Uterus (tissue), 4 donors: ENCODE measurements around the gene B3GALT5. TPM values are rescaled to one million over a fixed set of nuclear protein-coding genes. Genes with fewer than 3 reads are reported as not detected.

Experiments used
- DNase-seq, 2 donors: peaks; one replicate each; pipeline ENCODE4 v3.0.0-alpha.2; 2019 to 2020
- H3K27ac ChIP-seq, 2 donors: fragments of 200-600 bp; sonication (generic); 1 replicate in 1 of 2; 2 replicates in 1 of 2; pipeline ENCODE4 v1.5.1; 2016 to 2018
- H3K27me3 ChIP-seq, 2 donors: fragments of 200-600 bp; sonication (generic); one replicate each; pipeline ENCODE4 v1.5.1; 2018 to 2019; ENCODE audit warnings: control low read depth in 1 of 2
- H3K36me3 ChIP-seq, 2 donors: fragments of 200-600 bp; sonication (generic); one replicate each; pipeline ENCODE4 v1.5.1; 2019; ENCODE audit warnings: control low read depth in 1 of 2
- H3K4me1 ChIP-seq, 2 donors: fragments of 200-600 bp; sonication (generic); one replicate each; pipeline ENCODE4 v1.5.1; 2018 to 2019; ENCODE audit warnings: control low read depth in 1 of 2
- H3K4me3 ChIP-seq, 2 donors: fragments of 200-600 bp; sonication (generic); 1 replicate in 1 of 2; 2 replicates in 1 of 2; pipeline ENCODE4 v1.5.1; 2018 to 2019; ENCODE audit warnings: mild to moderate bottlenecking in 1 of 2
- H3K9me3 ChIP-seq, 2 donors: fragments of 200-600 bp; sonication (generic); one replicate each; pipeline ENCODE4 v1.5.1; 2019; ENCODE audit warnings: control low read depth in 1 of 2
- POLR2A ChIP-seq, 2 donors: fragments of 450-650 bp; IDR thresholded peaks; one replicate each; pipeline ENCODE4 v1.6.1; 2016; ENCODE audit warnings: antibody characterized with exemption in 2 of 2, mild to moderate bottlenecking in 1 of 2, moderate library complexity in 1 of 2
- intact Hi-C: fragments of 100-400 bp; cut with DNase I; formaldehyde crosslinking; loops from one replicate; pipeline ENCODE4 v1.15.1; 2023; ENCODE audit warnings: low total_unique reads
- total RNA-seq, 4 donors: library from RNA; depleted of rRNA in 3 of 4; stranded (reverse); fragments of >200 nt in 3 of 4; gene quantifications; one replicate each; pipeline versions ENCODE4 v1.1.0 to v1.2.4, GENCODE V29; 2014 to 2023
- TF ChIP-seq, protein P1 (sequence below), 4 experiments: fragments of 200-600 bp in 2 of 4; fragments of 450-650 bp in 2 of 4; sonication (generic) in 2 of 4; IDR thresholded peaks; one replicate each; pipeline ENCODE4 v1.5.1; 2016 to 2019; ENCODE audit warnings: antibody characterized with exemption in 4 of 4, mild to moderate bottlenecking in 2 of 4, moderate library complexity in 1 of 4
- donor health status: DM: yes; HTN: yes; CAD: no.

B3GALT5 gene
- total RNA-seq, 4 donors from 2014 or later, result 0.26 to 2.7 (median 0.65) TPM

- intact Hi-C loops, result loop anchor here (10.0 kb wide), 1 partner anchor 189 kb away; no protein-coding TSS in a partner anchor
- Histone ChIP-seq H3K27ac (no peak overlapping the region), H3K9me3 (no peaks in the 10 kb centered on the region), H3K27me3 (no peaks in the 10 kb centered on the region), H3K4me1 (no peaks in the 10 kb centered on the region), H3K4me3 (no peak overlapping the region), H3K36me3 (no peaks in the 10 kb centered on the region)
- no peak for DNase-seq
- TF ChIP-seq, protein P1, sequence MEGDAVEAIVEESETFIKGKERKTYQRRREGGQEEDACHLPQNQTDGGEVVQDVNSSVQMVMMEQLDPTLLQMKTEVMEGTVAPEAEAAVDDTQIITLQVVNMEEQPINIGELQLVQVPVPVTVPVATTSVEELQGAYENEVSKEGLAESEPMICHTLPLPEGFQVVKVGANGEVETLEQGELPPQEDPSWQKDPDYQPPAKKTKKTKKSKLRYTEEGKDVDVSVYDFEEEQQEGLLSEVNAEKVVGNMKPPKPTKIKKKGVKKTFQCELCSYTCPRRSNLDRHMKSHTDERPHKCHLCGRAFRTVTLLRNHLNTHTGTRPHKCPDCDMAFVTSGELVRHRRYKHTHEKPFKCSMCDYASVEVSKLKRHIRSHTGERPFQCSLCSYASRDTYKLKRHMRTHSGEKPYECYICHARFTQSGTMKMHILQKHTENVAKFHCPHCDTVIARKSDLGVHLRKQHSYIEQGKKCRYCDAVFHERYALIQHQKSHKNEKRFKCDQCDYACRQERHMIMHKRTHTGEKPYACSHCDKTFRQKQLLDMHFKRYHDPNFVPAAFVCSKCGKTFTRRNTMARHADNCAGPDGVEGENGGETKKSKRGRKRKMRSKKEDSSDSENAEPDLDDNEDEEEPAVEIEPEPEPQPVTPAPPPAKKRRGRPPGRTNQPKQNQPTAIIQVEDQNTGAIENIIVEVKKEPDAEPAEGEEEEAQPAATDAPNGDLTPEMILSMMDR (IDR thresholded peaks at IDR 0.05), result no peak
- no peak for TF ChIP-seq POLR2A (IDR thresholded peaks at IDR 0.05)
These were observed 101.2 kb downstream of the B3GALT5 start for GRCh38 chr21:39713905-39714304.

DNA sequence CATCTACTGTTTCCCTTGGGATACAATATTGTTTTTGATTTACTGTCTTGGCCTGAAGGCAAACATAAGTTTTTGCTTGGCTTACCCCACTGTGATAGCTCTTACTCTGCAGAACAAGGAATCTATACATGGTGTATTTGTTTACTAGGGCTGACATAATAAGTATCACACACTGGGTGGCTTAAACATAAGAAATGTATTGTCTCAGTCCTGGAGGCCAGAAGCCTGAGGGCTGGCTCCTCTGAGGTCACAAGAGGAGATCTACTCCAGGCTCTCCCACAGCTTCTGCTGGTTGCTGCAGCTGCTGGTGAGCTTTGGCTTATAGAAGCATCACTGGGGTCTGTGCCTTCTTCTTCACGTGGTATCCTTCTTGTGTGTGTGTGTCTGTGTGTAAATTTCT is 101.6 kb downstream of the B3GALT5 start:
- Histone ChIP-seq H3K4me1 (no peaks in the 10 kb centered on the region), H3K27me3 (no peaks in the 10 kb centered on the region), H3K36me3 (no peaks in the 10 kb centered on the region), H3K27ac (no peak overlapping the region), H3K9me3 (no peaks in the 10 kb centered on the region), H3K4me3 (no peak overlapping the region)
- no peak for DNase-seq
- TF ChIP-seq, protein P1 (IDR thresholded peaks at IDR 0.05), result no peak
- intact Hi-C loops, result loop anchor here (10.0 kb wide), 1 partner anchor 190 kb away; no protein-coding TSS in a partner anchor

- TF ChIP-seq, protein P1 (IDR thresholded peaks at IDR 0.05), result peak; percentile 40 to 67 (median 50)
- TF ChIP-seq POLR2A (IDR thresholded peaks at IDR 0.05), result no peak
- no peak overlapping the region for H3K27ac ChIP-seq
- H3K27me3 ChIP-seq, result no peaks in the 10 kb centered on the region
- intact Hi-C loops, result loop anchor here (10.0 kb wide), 1 partner anchor 191 kb away; no protein-coding TSS in a partner anchor
- peak; percentile 22 to 47 for DNase-seq
- no peaks in the 10 kb centered on the region for H3K36me3 ChIP-seq
- no peaks in the 10 kb centered on the region for H3K4me1 ChIP-seq
- H3K4me3 ChIP-seq, result no peak overlapping the region
- no peaks in the 10 kb centered on the region for H3K9me3 ChIP-seq
These were observed 103.2 kb downstream of the B3GALT5 start for GRCh38 chr21:39715804-39716397.

GRCh38 chr21:39720126-39720778 is 107.5 kb downstream of the B3GALT5 start:
- H3K36me3 ChIP-seq, result no peaks in the 10 kb centered on the region
- H3K27ac ChIP-seq, result no peak overlapping the region
- intact Hi-C loops, result no loop called here
- H3K9me3 ChIP-seq, result no peaks in the 10 kb centered on the region
- no peak overlapping the region for H3K4me3 ChIP-seq
- DNase-seq, result no peak
- H3K27me3 ChIP-seq, result no peaks in the 10 kb centered on the region
- no peak for TF ChIP-seq POLR2A (IDR thresholded peaks at IDR 0.05)
- TF ChIP-seq, protein P1 (IDR thresholded peaks at IDR 0.05), result no peak
- no peaks in the 10 kb centered on the region for H3K4me1 ChIP-seq

DNA sequence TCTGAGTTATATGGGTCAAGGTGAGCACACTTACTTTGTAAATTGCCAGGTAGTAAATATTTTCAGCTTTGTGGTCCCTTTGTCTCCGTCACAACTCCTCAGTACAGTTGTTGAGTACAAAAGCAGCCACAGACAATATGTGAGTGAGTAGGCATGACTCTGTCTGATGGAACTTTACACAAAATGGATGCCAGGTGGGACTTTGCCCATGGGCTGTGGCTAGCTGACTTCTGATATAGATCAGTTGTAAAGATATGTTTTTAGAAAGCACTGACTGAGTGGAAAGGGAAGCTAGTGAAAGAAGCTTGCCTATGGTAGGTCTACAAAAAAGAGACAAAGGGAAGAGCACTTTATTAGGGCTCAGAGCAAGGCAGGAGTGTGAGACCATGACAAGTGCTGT is 109.1 kb downstream of the B3GALT5 start:
- TF ChIP-seq POLR2A (IDR thresholded peaks at IDR 0.05), result no peak
- TF ChIP-seq, protein P1 (IDR thresholded peaks at IDR 0.05), result no peak
- no peak for DNase-seq
- intact Hi-C loops, result no loop called here
- Histone ChIP-seq H3K4me1 (no peaks in the 10 kb centered on the region), H3K27ac (no peak overlapping the region), H3K36me3 (no peaks in the 10 kb centered on the region), H3K4me3 (no peak overlapping the region), H3K9me3 (no peaks in the 10 kb centered on the region), H3K27me3 (no peaks in the 10 kb centered on the region)
